ENCODE results near the gene RFX5.

Gene RFX5

GRCh38 chr1:151327223-151327902 lies 19.7 kb downstream of the RFX5 start, which contains the start of gene PI4KB:
Gene PI4KB, minus strand, starts transcription at chr1:151327416. Its CDS starts 10,935 bp downstream, at chr1:151316481.
- Histone ChIP-seq H4K20me1 (ENCODE audit: insufficient read depth, low read length) (no peaks in the 10 kb centered on the region), H3K4me2 (ENCODE audit: low read depth, low read length) (peak within 1 kb of the TSS; percentile 89), H2AFZ (ENCODE audit: low read length) (peak within 1 kb of the TSS; percentile 82), H3K36me3 (replicated peaks; ENCODE audit: insufficient read depth, low read length) (no peaks in the 10 kb centered on the region; the same call in 1 of the 2 replicates), H3K9me3 (replicated peaks; ENCODE audit: insufficient read depth, low read length) (no peaks in the 10 kb centered on the region), H3K9me2 (replicated peaks; ENCODE audit: insufficient read depth, low read length) (no peaks in the 10 kb centered on the region), H3K79me2 (ENCODE audit: low read length) (peaks cover 42% of the 10 kb centered on the region), H3K27me3 (replicated peaks; ENCODE audit: insufficient read depth, low read length) (no peaks in the 10 kb centered on the region), H3K4me1 (ENCODE audit: low read length) (peaks cover 18% of the 10 kb centered on the region), H3K9ac (ENCODE audit: low read length) (peak within 1 kb of the TSS; percentile 85), H3F3A (ENCODE audit: insufficient read depth, low read length) (peaks cover 6% of the 10 kb centered on the region; the same call in 1 of the 2 replicates), H3K27ac (ENCODE audit: low read length) (peak within 1 kb of the TSS; percentile 83), H3K4me3 (ENCODE audit: low read length) (peak within 1 kb of the TSS; percentile 87)
- peak; percentile 99 for DNase-seq
- TF ChIP-seq EZH2 (optimal IDR thresholded peaks at IDR 0.05; ENCODE audit: low read depth, low read length) (no peak), CTCF (IDR thresholded peaks at IDR 0.05; ENCODE audit: low read length) (no peak), EZH2phosphoT487 (IDR thresholded peaks at IDR 0.05; ENCODE audit: low read length) (no peak)

GRCh38 chr1:151326619-151327222 lies 20.3 kb downstream of the RFX5 start:
- Histone ChIP-seq H3K79me2 (ENCODE audit: low read length) (peaks cover 48% of the 10 kb centered on the region), H3F3A (ENCODE audit: insufficient read depth, low read length) (peaks cover 6% of the 10 kb centered on the region; the same call in 1 of the 2 replicates), H3K4me2 (ENCODE audit: low read depth, low read length) (peak overlapping the region; percentile 89), H2AFZ (ENCODE audit: low read length) (peak overlapping the region; percentile 82), H3K9me3 (replicated peaks; ENCODE audit: insufficient read depth, low read length) (no peaks in the 10 kb centered on the region), H3K4me3 (ENCODE audit: low read length) (peak overlapping the region; percentile 87), H3K9ac (ENCODE audit: low read length) (peak overlapping the region; percentile 85), H3K4me1 (ENCODE audit: low read length) (peaks cover 18% of the 10 kb centered on the region), H3K27me3 (replicated peaks; ENCODE audit: insufficient read depth, low read length) (no peaks in the 10 kb centered on the region), H3K9me2 (replicated peaks; ENCODE audit: insufficient read depth, low read length) (no peaks in the 10 kb centered on the region), H4K20me1 (ENCODE audit: insufficient read depth, low read length) (no peaks in the 10 kb centered on the region), H3K36me3 (replicated peaks; ENCODE audit: insufficient read depth, low read length) (no peaks in the 10 kb centered on the region; the same call in 1 of the 2 replicates), H3K27ac (ENCODE audit: low read length) (peak overlapping the region; percentile 83; the same call in 1 of the 2 replicates)
- TF ChIP-seq EZH2 (optimal IDR thresholded peaks at IDR 0.05; ENCODE audit: low read depth, low read length) (no peak), EZH2phosphoT487 (IDR thresholded peaks at IDR 0.05; ENCODE audit: low read length) (no peak), CTCF (IDR thresholded peaks at IDR 0.05; ENCODE audit: low read length) (no peak)
- DNase-seq, result peak; percentile 70

DNA sequence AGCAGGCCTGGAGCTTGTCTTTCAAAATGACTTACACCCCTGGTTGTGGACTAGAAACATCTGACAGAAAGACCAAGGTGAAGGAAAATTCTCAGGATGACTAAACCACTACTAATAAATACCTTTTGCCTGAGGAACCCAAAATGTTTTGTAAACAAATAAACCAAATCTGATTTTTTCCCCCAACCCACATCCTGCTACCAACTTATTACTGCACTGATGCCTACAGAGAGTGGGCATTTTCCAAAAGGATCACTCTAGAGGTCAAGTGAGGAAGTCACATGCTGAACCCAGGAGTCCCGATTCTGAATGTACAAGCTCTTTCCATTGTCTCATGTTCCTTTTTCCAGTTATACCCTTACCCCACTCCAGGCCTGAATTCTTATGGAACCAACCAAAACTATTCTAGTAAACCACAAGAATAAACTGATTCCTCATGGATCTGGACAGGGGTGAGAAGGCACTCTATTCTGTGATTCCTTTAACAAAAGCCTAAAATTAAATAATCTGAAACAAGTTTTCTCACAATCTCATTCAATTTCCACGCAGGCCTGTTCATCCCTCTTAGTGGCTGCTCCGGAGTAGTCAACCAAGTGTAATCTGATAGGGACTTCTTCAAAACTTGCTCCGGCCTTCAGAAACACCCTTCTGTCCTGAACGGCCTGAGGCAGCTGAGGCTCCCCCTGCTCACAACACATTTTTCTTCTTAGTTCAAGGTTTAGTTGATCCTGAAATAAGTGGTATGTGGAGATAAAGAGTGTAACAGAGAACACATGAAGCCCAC lies 21.2 kb downstream of the RFX5 start:
- H3K79me2 ChIP-seq (ENCODE audit: low read length), result peaks cover 51% of the 10 kb centered on the region
- H3K4me1 ChIP-seq (ENCODE audit: low read length), result peaks cover 18% of the 10 kb centered on the region
- peaks cover 6% of the 10 kb centered on the region; the same call in 1 of the 2 replicates for H3F3A ChIP-seq (ENCODE audit: insufficient read depth, low read length)
- no peak for DNase-seq
- H4K20me1 ChIP-seq (ENCODE audit: insufficient read depth, low read length), result no peaks in the 10 kb centered on the region
- H3K9ac ChIP-seq (ENCODE audit: low read length), result peak overlapping the region; percentile 85; the same call in 1 of the 2 replicates
- H3K27me3 ChIP-seq (replicated peaks; ENCODE audit: insufficient read depth, low read length), result no peaks in the 10 kb centered on the region
- H3K9me3 ChIP-seq (replicated peaks; ENCODE audit: insufficient read depth, low read length), result no peaks in the 10 kb centered on the region
- H3K27ac ChIP-seq (ENCODE audit: low read length), result no peak overlapping the region
- H3K4me3 ChIP-seq (ENCODE audit: low read length), result peak overlapping the region; percentile 87
- no peaks in the 10 kb centered on the region for H3K9me2 ChIP-seq (replicated peaks; ENCODE audit: insufficient read depth, low read length)
- H3K4me2 ChIP-seq (ENCODE audit: low read depth, low read length), result peak overlapping the region; percentile 89
- TF ChIP-seq CTCF (IDR thresholded peaks at IDR 0.05; ENCODE audit: low read length) (no peak), EZH2phosphoT487 (IDR thresholded peaks at IDR 0.05; ENCODE audit: low read length) (no peak), EZH2 (optimal IDR thresholded peaks at IDR 0.05; ENCODE audit: low read depth, low read length) (no peak)
- H3K36me3 ChIP-seq (replicated peaks; ENCODE audit: insufficient read depth, low read length), result no peaks in the 10 kb centered on the region; the same call in 1 of the 2 replicates
- H2AFZ ChIP-seq (ENCODE audit: low read length), result no peak overlapping the region

Measured in MM.1S (cell line).